Measurements from ENCODE around the gene DCAF8L2.
"Not testable (repeated sequence)": the region's sequence is repeated elsewhere in the genome, so short reads cannot be mapped to it uniquely, and the experiment has no call there.

DNA sequence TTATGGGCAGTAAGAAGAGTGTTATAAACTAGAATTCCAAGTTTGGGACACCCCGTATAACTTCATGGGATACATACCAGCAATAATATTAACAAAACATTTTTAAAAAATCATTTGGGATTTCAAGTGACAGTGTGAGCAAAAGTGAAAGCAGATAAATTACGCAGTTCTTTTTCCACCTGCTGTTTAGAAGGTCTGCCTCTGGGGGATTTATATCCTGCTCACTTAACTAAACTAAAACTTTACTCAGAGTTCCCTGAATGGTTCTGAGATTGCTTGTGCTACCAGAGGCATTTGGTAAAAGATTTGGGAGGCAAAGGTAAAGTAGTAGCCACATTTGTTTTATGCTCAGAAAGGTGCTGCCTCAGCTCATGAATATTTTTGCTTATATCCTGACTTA is 160.2 kb downstream of the DCAF8L2 start:
- not testable (repeated sequence) for TF ChIP-seq POLR2A (IDR thresholded peaks at IDR 0.05)
- TF ChIP-seq, protein P1, sequence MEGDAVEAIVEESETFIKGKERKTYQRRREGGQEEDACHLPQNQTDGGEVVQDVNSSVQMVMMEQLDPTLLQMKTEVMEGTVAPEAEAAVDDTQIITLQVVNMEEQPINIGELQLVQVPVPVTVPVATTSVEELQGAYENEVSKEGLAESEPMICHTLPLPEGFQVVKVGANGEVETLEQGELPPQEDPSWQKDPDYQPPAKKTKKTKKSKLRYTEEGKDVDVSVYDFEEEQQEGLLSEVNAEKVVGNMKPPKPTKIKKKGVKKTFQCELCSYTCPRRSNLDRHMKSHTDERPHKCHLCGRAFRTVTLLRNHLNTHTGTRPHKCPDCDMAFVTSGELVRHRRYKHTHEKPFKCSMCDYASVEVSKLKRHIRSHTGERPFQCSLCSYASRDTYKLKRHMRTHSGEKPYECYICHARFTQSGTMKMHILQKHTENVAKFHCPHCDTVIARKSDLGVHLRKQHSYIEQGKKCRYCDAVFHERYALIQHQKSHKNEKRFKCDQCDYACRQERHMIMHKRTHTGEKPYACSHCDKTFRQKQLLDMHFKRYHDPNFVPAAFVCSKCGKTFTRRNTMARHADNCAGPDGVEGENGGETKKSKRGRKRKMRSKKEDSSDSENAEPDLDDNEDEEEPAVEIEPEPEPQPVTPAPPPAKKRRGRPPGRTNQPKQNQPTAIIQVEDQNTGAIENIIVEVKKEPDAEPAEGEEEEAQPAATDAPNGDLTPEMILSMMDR (IDR thresholded peaks at IDR 0.05), result not testable (repeated sequence)

All from esophagus squamous epithelium (tissue), 4 donors.